Astrocyte (in vitro differentiated cells and primary cell): Measurements from ENCODE around the gene BBS5. TPM values are rescaled to one million over a fixed set of nuclear protein-coding genes. Genes with fewer than 3 reads are reported as not detected.

Experiments
- DNase-seq: peaks from one replicate; pipeline ENCODE4 v3.0.0-alpha.2; 2010; ENCODE audit warnings: low read depth
- FAIRE-seq: peaks from 2 replicates; lab custom pipeline; 2011; peaks lifted over from hg19 to GRCh38; lab: Jason Lieb, UNC
- H2AFZ ChIP-seq: 2 replicates; pipeline ENCODE4 v1.6.0; 2012; ENCODE audit warnings: low read depth, low read length, inconsistent platforms
- H3K27ac ChIP-seq: 2 replicates; pipeline ENCODE4 v1.5.1; 2011; ENCODE audit warnings: low read depth, low read length, inconsistent platforms
- H3K27me3 ChIP-seq: 2 replicates; pipeline ENCODE4 v1.6.0; 2011; ENCODE audit warnings: low read length, inconsistent platforms; ENCODE audit not compliant: insufficient read depth
- H3K36me3 ChIP-seq: 2 replicates; pipeline ENCODE4 v1.5.1; 2011; ENCODE audit warnings: low read length, inconsistent platforms; ENCODE audit not compliant: insufficient read depth
- H3K4me1 ChIP-seq: 2 replicates; pipeline ENCODE4 v1.5.1; 2011; ENCODE audit warnings: low read length, inconsistent platforms; ENCODE audit not compliant: insufficient read depth
- H3K4me2 ChIP-seq: 2 replicates; pipeline ENCODE4 v1.6.0; 2012; ENCODE audit warnings: low read length, inconsistent platforms
- H3K4me3 ChIP-seq: 2 replicates; pipeline ENCODE4 v1.5.1; 2011; ENCODE audit warnings: low read depth, mild to moderate bottlenecking, low read length, inconsistent platforms; ENCODE audit not compliant: insufficient read depth
- H3K79me2 ChIP-seq: 2 replicates; pipeline ENCODE4 v1.6.0; 2012; ENCODE audit warnings: mild to moderate bottlenecking, low read length, inconsistent platforms; ENCODE audit not compliant: insufficient read depth
- H3K9ac ChIP-seq: 2 replicates; pipeline ENCODE4 v1.6.0; 2012; ENCODE audit warnings: mild to moderate bottlenecking, low read length, inconsistent platforms
- H3K9me3 ChIP-seq: 2 replicates; pipeline ENCODE4 v1.5.1; 2012; ENCODE audit warnings: low read depth, mild to moderate bottlenecking, low read length, inconsistent platforms; ENCODE audit not compliant: insufficient read depth
- H4K20me1 ChIP-seq: 2 replicates; pipeline ENCODE4 v1.6.0; 2012; ENCODE audit warnings: low read length, inconsistent platforms; ENCODE audit not compliant: insufficient read depth
- H3K27ac Mint-ChIP-seq: one replicate; pipeline ENCODE4 v1.8.0; 2021; ENCODE audit warnings: mild to moderate bottlenecking, mixed read lengths; ENCODE audit not compliant: unreplicated experiment
- H3K27me3 Mint-ChIP-seq: one replicate; pipeline ENCODE4 v1.8.0; 2021; ENCODE audit warnings: low read depth, mixed read lengths; ENCODE audit not compliant: unreplicated experiment
- H3K36me3 Mint-ChIP-seq: one replicate; pipeline ENCODE4 v1.8.0; 2021; ENCODE audit warnings: low read depth, mixed read lengths; ENCODE audit not compliant: unreplicated experiment
- H3K4me1 Mint-ChIP-seq: one replicate; pipeline ENCODE4 v1.8.0; 2021; ENCODE audit warnings: low read depth, mixed read lengths; ENCODE audit not compliant: unreplicated experiment
- H3K4me3 Mint-ChIP-seq: one replicate; pipeline ENCODE4 v1.8.0; 2021; ENCODE audit warnings: mild to moderate bottlenecking, moderate library complexity, mixed read lengths; ENCODE audit not compliant: unreplicated experiment
- H3K9me3 Mint-ChIP-seq: one replicate; pipeline ENCODE4 v1.8.0; 2021; ENCODE audit warnings: mild to moderate bottlenecking, mixed read lengths; ENCODE audit not compliant: unreplicated experiment
- CTCF ChIP-seq: IDR thresholded peaks from 2 replicates; pipeline ENCODE4 v1.5.1; 2011; ENCODE audit warnings: low read depth, mild to moderate bottlenecking, inconsistent platforms, low read length, moderate library complexity; ENCODE audit not compliant: insufficient read depth
- EZH2 ChIP-seq: IDR thresholded peaks from 2 replicates; pipeline ENCODE4 v1.6.1; 2012; ENCODE audit warnings: mild to moderate bottlenecking, low read length, inconsistent platforms; ENCODE audit not compliant: insufficient read depth
- total RNA-seq: library from RNA; stranded (reverse); gene quantifications from 2 replicates; pipeline ENCODE4 v1.2.1, GENCODE V29; 2021

BBS5 gene
- total RNA-seq, 1 donor from 2014 or later: 3.9 TPM

DNA sequence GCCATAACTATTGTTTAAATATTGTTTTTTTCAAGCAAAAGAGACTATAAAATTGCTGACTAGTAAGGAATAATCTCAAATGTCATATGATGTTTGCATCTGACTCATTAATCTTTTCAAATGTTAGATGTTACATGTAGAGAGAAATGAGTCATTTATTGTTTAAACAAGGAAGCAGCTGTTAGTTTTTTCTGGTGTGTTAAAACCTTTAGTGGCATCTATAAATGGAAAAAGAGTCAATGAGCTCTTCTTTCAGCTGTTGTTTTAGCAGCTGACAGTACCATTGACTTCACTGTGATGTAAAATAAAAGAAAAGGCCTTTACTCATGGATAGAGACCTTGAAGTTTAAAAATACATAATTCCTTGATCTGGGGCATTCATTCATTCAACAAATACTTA, 28.4 kb downstream of the BBS5 start:
- Histone ChIP-seq H2AFZ (no peak overlapping the region), H3K79me2 (no peaks in the 10 kb centered on the region), H3K27ac (peak overlapping the region; percentile 40), H3K9ac (no peak overlapping the region), H3K4me3 (no peak overlapping the region), H3K4me2 (no peak overlapping the region), H3K4me1 (peaks cover 10% of the 10 kb centered on the region), H3K36me3 (no peaks in the 10 kb centered on the region), H3K27me3 (no peaks in the 10 kb centered on the region), H4K20me1 (no peaks in the 10 kb centered on the region), H3K9me3 (no peaks in the 10 kb centered on the region)
- DNase-seq: peak; percentile 55
- H3K9me3 Mint-ChIP-seq: no peaks in the 10 kb centered on the region
- TF ChIP-seq EZH2 (no peak), CTCF (no peak)
- H3K4me1 Mint-ChIP-seq: peaks cover 1% of the 10 kb centered on the region
- peaks cover 7% of the 10 kb centered on the region for H3K36me3 Mint-ChIP-seq
- H3K4me3 Mint-ChIP-seq: no peak overlapping the region
- no peak for FAIRE-seq
- no peak overlapping the region for H3K27ac Mint-ChIP-seq
- no peaks in the 10 kb centered on the region for H3K27me3 Mint-ChIP-seq

- H3K9ac ChIP-seq: no peak within 1 kb of the TSS
- Mint-ChIP-seq H3K27ac (no peak within 1 kb of the TSS), H3K36me3 (peaks cover 5% of the 10 kb centered on the region), H3K4me3 (no peak within 1 kb of the TSS), H3K9me3 (no peaks in the 10 kb centered on the region), H3K27me3 (no peaks in the 10 kb centered on the region), H3K4me1 (peaks cover 1% of the 10 kb centered on the region)
- H2AFZ ChIP-seq: no peak within 1 kb of the TSS
- H4K20me1 ChIP-seq: no peaks in the 10 kb centered on the region
- no peaks in the 10 kb centered on the region for H3K79me2 ChIP-seq
- DNase-seq (peak; percentile 32), FAIRE-seq (no peak)
- H3K4me1 ChIP-seq: peaks cover 10% of the 10 kb centered on the region
- TF ChIP-seq CTCF: no peak
- TF ChIP-seq EZH2: no peak
- H3K27ac ChIP-seq: no peak within 1 kb of the TSS
- no peak within 1 kb of the TSS for H3K4me3 ChIP-seq
- H3K9me3 ChIP-seq: no peaks in the 10 kb centered on the region
- H3K4me2 ChIP-seq: no peak within 1 kb of the TSS
- H3K27me3 ChIP-seq: no peaks in the 10 kb centered on the region
- H3K36me3 ChIP-seq: no peaks in the 10 kb centered on the region
Measured at GRCh38 chr2:169509298-169509885, 30.1 kb downstream of the BBS5 start, which contains the start of gene KLHL41. Gene KLHL41 (plus strand): TSS chr2:169509702. CDS start chr2:169509779, 77 bp downstream.

DNA sequence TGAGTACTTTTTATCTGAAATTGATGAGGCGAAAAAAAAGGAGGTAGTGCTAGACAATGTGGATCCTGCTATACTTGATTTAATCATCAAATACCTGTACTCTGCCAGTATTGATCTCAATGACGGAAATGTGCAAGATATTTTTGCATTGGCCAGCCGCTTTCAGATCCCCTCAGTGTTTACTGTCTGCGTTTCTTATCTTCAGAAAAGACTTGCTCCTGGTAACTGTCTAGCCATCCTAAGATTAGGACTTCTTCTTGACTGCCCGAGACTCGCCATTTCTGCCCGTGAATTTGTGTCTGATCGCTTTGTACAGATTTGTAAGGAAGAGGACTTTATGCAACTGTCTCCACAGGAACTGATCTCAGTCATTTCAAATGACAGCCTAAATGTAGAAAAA, 30.7 kb downstream of the BBS5 start:
- no peak overlapping the region for H2AFZ ChIP-seq

More for the DNA sequence above, 30.7 kb downstream of the BBS5 start:
- Mint-ChIP-seq H3K27me3 (no peaks in the 10 kb centered on the region), H3K27ac (no peak overlapping the region), H3K36me3 (peaks cover under 1% of the 10 kb centered on the region), H3K4me3 (no peak overlapping the region), H3K9me3 (no peaks in the 10 kb centered on the region), H3K4me1 (peaks cover 1% of the 10 kb centered on the region)
- Histone ChIP-seq H3K27me3 (no peaks in the 10 kb centered on the region), H3K27ac (no peak overlapping the region), H3K4me2 (no peak overlapping the region), H3K4me1 (peaks cover 10% of the 10 kb centered on the region), H4K20me1 (no peaks in the 10 kb centered on the region), H3K9ac (no peak overlapping the region), H3K4me3 (no peak overlapping the region), H3K9me3 (no peaks in the 10 kb centered on the region), H3K79me2 (no peaks in the 10 kb centered on the region), H3K36me3 (no peaks in the 10 kb centered on the region)
- DNase-seq (no peak), FAIRE-seq (no peak)
- TF ChIP-seq CTCF (no peak), EZH2 (no peak)
